ENCODE data around the gene LIPE.

The LIPE gene

GRCh38 chr19:42375415-42376176 is 51.6 kb downstream of the LIPE start:
- no peak for DNase-seq

GRCh38 chr19:42374826-42375376 is 52.3 kb downstream of the LIPE start:
- DNase-seq, result no peak

GRCh38 chr19:42370626-42371175 is 56.5 kb downstream of the LIPE start:
- DNase-seq, result no peak

DNA sequence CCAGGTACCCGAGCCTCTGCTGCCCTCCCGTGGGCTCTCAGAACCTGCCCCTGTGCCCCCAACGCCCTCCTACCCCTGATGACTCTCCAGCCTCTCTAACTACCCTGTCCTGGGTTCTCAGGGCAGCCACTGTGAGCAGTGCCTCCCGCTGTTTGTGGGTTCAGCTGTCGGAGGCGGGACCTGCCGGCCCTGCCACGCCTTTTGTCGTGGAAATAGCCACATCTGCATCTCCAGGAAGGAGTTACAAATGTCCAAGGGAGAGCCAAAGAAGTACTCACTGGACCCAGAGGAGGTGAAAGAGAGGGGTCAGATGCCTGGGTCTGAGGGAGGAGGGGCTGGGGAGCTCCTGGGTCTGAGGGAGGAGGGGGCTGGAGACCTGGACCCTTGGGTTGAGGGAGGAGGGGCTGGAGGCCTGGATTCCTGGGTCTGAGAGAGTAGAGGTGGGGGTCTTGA is 57.1 kb downstream of the LIPE start:
- no peak for DNase-seq

DNA sequence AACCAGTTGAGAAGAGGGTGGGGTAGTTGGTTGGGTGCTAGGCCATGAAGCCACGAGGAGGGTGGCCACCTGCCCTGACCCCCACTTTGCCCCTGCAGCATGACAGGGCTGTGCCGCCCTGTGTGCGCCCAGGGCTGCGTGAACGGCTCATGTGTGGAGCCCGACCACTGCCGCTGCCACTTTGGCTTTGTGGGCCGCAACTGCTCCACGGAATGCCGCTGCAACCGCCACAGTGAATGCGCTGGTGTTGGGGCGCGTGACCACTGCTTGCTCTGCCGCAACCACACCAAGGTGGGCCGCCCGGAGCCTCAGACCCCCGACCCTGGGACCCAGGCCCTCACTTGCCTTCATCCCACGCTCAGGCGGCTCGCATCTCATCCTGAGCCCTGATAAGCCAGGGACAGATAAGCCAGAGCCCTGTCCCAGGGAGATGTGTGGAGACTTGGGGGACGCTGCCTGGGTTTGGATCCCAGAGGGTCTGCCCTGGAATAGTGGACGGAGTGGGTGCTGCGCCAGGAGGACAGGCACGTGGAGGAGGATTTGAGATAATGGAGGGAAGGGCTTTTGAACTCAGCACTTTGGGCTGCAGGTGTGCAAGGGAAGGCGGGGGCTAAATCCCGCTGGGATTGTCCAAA is 57.6 kb downstream of the LIPE start:
- no peak for DNase-seq

GRCh38 chr19:42368765-42369164 is 58.4 kb downstream of the LIPE start:
- DNase-seq, result no peak

- DNase-seq, result no peak
Observed at GRCh38 chr19:42368360-42368759, 58.8 kb downstream of the LIPE start.

- DNase-seq, result no peak
Observed at GRCh38 chr19:42367929-42368328, 59.3 kb downstream of the LIPE start.

DNA sequence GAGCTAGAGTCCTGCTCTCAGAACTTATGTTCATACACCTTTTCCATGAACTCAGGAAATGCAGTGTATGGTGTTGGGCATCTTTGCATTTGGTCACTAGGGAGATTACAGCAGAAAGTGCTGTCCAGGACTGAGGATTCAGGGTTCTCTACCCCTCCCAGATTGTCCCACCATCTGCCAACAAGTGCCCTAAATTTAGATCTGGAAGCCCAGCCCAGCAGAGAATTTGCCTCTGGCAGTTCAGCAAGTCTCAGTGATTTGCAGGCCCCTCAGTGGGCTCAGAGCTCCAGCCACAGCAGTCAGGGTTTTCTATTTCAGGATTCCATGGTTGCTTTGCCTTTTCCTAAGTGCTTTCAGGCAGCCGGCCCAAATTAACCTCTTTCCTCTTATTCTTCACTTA is 60.5 kb downstream of the LIPE start:
- DNase-seq, result no peak

DNA sequence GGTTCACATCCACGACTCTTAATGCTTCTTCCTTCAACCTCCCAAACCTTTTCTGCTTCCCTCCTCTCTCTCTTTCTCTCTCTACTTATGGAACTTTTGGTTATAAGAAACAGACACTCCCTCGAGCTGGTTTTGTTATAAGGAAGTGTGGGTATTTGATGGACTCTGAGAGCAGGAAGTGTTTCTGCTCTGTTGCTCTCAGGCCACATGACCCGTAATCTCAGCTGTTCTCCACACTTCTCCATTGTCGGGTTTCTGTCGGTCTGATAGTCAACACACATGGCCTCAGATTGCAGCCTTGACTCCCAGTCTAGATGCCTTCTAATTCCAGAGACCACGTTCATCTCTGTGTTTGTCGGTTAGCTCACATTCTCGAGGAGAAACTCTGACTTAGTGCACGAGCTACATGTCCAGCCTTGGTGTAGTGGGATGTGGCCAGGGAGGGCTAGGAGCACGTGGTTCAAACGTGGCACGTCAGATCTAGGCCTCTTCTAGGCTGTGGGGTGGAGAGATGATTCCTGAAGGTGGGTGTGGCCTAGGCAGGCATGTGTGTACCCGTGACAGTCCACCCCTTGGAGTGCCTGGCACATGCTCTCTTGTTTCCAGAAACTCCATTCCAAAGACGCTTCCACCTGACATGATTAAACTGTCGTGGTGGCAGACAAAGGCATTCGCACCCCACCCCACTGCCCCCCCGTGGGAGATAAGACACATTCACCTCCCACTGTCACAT is 63.4 kb downstream of the LIPE start:
- no peak for DNase-seq

DNA sequence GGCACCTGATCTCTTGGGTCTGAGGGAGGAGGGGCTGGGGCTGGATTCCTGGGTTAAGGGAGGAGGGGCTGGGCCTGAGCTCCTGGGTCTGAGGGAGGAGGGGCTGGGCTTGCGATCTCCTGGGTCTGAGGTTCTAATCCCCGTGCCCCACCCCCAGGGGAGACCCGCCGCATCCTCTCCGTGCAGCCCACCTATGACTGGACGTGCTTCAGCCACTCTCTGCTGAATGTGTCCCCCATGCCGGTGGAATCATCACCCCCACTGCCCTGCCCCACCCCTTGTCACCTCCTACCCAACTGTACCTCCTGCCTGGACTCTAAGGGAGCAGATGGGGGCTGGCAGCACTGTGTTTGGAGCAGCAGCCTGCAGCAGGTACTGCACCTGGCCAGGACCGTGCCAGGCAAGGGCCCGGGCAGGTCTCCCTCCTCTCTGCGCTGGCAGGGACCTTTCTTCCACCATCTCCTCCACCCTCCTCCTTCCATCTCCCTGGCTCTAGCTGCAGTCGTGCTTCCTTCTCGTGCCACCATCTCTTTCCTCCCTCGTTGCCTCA is 64.2 kb downstream of the LIPE start:
- no peak for DNase-seq

DNA sequence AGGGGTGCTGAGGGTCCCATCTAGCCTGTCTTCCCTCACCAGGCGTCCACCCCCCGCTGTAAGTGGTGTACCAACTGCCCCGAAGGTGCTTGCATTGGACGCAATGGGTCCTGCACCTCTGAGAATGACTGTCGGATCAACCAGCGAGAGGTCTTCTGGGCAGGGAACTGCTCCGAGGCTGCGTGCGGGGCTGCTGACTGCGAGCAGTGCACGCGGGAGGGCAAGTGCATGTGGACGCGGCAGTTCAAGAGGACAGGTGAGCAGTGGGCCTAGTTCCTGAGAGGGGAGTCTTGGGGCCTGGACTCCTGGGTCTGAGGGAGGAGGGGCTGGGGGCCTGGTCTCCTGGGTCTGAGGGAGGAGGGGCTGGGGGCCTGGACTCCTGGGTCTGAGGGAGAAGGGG is 64.8 kb downstream of the LIPE start:
- no peak for DNase-seq

DNA sequence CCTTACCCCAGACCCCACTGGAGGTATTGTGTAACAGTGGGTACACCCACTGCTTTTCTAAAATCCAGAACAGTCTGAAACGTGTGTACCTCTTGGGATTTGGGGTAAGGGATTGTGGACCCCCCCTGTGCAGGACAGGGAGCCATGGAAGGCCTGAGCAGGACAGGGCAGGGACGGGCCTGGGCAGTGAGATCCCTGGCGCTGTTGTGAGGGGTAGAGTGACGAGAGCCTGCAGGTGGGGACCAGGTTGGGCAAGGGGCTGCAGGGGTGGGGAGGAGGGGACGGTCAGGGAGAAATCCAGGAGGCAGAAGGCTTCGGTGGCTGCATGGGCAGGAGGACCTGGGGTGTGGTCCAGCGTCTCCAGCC is 65.7 kb downstream of the LIPE start:
- DNase-seq, result no peak

DNA sequence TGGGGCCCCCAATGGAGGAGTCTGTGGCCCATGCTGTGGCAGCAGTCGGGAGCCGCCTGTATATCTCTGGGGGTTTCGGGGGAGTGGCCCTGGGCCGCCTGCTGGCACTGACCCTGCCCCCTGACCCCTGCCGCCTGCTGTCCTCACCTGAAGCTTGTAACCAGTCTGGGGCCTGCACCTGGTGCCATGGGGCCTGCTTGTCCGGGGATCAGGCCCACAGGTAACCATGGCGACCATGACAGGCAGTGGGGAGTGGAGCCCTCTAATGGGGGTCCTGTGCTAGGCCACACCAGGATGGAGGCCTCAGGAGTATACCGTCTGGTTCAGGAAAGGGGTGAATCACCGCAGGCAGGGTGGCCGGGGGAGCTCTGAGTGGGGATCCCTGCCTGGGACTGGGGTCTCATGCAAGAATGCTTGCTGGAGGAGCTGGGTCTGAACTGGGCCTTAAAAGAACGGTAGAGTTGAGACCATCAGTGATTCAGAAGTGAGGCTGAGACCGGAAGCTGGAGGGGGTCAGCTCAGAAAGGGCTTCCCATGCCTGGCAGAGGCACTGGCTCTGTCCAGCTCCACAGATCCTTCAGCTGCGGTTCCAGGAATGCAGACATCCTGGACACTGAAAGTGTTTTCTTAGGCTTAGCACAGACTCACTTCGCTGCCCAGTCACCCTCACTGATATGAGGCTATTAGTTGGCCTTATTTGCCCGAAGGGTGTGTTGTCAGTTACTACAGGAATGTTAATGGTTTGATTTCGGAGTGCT is 66.2 kb downstream of the LIPE start:
- no peak for DNase-seq

DNA sequence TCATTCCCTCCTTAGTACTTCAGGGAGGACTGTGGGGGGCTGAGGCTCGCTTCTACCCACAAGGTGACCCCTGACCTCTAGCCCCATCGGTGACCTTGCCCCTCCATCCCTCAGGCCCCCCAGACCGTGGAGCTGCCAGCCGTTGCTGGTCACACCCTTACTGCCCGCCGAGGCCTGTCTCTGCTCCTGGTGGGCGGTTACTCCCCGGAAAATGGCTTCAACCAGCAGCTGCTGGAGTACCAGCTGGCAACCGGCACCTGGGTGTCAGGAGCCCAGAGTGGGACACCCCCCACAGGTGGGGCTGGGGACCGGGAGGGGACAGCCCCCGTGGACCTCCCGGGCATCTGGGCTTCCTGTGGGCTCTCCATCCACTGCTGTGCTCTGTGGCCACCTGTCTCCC is 69.9 kb downstream of the LIPE start:
- no peak for DNase-seq

DNA sequence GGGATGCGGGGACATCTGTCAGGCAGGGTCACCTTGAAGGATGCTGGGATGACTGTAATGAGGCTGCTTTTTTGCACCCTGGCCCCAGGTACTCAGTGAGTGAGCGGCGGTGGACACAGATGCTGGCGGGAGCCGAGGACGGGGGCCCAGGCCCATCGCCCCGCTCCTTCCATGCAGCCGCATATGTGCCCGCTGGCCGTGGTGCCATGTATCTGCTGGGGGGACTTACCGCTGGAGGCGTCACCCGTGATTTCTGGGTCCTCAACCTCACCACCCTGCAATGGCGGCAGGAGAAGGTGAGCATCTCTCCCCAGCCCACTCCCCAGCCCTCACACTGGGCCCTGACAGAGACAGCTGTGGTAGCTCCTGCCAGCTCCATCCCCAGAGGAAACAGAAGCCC is 70.5 kb downstream of the LIPE start:
- no peak for DNase-seq

GRCh38 chr19:42355896-42356295 is 71.3 kb downstream of the LIPE start:
- DNase-seq, result no peak

DNA sequence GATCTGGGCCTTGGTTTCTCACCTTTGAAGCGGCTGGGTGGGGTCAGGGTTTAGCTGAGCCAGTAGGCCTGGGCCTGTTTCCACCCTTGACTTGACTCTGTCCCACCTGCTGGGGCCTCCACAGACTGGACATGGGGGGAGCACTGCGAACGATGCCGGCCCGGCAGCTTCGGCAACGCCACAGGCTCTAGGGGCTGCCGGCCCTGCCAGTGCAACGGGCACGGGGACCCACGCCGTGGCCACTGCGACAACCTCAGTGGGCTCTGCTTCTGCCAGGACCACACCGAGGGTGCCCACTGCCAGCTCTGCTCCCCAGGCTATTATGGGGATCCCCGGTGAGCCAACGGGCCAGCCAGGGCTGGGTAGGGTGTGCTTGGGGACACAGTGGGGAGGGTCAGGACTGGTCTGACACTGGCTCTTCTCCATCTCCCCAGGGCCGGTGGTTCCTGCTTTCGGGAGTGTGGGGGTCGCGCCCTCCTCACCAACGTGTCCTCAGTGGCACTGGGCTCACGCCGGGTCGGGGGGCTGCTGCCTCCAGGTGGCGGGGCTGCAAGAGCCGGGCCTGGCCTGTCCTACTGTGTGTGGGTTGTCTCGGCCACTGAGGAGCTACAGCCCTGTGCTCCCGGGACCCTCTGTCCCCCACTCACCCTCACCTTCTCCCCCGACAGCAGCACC is 73.7 kb downstream of the LIPE start:
- DNase-seq, result no peak

DNA sequence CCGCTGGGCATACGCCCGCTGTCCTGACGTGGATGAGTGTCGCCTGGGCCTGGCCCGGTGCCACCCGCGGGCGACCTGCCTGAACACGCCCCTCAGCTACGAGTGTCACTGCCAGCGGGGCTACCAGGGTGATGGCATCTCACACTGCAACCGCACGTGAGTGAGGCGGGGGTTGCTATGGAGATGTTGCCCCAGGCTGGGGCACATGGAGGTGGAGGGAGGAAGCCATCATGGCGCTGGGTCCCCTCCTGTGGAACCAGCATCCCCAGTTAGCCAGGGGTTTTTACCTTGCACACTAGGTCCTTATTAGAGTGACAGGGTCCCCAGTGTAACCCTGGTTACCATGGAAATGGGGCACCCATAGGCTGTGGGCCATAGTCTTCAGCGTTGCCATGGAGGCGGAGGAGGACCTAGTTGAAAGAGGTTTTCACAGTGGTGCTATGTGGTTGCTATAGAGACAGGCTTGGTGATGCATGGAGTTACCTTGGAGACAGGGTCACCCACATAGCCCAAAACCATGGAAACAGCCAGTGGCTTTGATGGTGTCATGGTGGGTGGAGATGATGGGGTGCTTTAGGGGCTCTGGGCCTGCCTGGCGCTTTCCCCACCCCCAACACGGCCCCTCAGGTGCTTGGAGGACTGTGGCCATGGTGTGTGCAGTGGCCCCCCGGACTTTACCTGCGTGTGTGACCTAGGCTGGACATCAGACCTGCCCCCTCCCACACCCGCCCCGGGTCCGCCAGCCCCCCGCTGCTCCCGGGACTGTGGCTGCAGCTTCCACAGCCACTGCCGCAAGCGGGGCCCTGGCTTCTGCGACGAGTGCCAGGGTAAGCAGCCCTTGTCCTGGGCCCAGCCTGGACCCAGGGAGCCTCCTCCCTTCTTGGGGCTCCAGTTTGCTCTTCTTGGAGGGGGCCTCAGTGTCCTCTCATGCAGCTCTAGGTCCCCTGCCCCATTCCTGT is 74.6 kb downstream of the LIPE start:
- no peak for DNase-seq
